ENCODE measurements around the gene GNE. TPM values are rescaled to one million over a fixed set of nuclear protein-coding genes. Genes with fewer than 3 reads are reported as not detected.

Gene GNE
- total and polyA plus RNA-seq, 2 of the 13 experiments (the other 11 are each of a cell fraction or from before 2014, with no cell fraction given): 16.1 to 24.1 TPM

DNA sequence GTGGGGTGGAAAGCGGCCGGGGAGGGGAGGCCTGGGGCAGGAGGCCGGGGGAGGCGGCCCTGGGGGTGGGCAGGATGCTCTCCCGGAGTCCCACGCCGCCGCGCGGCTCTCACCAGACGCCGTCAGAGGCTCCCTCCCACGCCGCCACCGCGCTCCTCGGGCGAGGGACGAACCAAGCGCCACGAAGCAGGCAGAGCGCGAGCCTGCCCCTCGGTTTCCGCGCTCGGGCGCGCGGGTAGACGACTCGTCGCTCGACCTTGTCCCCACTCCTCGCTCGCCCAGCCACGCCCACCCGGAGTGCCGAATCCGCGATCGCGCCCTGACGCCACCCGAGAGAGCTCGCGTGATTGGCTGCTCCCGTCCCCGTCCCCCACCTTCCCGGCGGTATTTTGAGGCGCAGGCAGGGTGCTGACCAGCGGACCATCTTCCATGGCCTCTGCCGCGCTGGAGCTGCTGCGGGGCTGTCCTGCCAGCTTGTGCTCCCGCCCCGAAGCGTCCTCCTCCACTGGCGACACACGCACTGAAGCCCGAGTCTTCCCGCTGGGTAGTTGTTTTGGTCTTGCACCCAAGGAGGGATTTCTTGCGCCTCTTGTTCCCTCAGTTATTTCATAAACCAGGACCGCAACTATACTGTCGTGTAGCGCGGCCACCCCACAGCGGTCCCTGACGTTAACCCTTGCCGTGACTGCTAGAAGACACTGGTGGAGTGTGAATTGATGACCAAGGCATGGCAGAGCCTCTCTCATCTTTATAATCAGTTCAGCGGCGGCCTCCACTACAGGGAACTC is at the start of gene GNE (continued):
- no peak for TF ChIP-seq USF2 (IDR thresholded peaks at IDR 0.05; ENCODE audit: low read depth, low read length)
- TF ChIP-seq USF2 (CRISPR knock-in tag; IDR thresholded peaks at IDR 0.05; ENCODE audit: borderline replicate concordance): peak; percentile 10; the same call in 1 of the 2 replicates
- TF ChIP-seq ZNF761 (CRISPR knock-in tag; conservative IDR thresholded peaks at IDR 0.05): no peak
- TF ChIP-seq ZNF782 (CRISPR knock-in tag; IDR thresholded peaks at IDR 0.05; ENCODE audit: borderline replicate concordance): no peak; the same call in 1 of the 2 replicates
- no peak; the same call in none of the 2 replicates for TF ChIP-seq SRY (CRISPR knock-in tag; IDR thresholded peaks at IDR 0.05)
- TF ChIP-seq RERE (CRISPR knock-in tag; IDR thresholded peaks at IDR 0.05; ENCODE audit: low read depth): no peak
- TF ChIP-seq ZNF746 (CRISPR knock-in tag; IDR thresholded peaks at IDR 0.05): no peak
- no peak for TF ChIP-seq ZNF562 (CRISPR knock-in tag; IDR thresholded peaks at IDR 0.05; ENCODE audit: borderline replicate concordance)
- TF ChIP-seq ZNF781 (CRISPR knock-in tag; IDR thresholded peaks at IDR 0.05; ENCODE audit: borderline replicate concordance, not compliant biosample characterization): peak; percentile 73
- TF ChIP-seq MEIS1 (CRISPR knock-in tag; IDR thresholded peaks at IDR 0.05; ENCODE audit: borderline replicate concordance): peak; percentile 20; the same call in 1 of the 2 replicates
- peak; percentile 53; the same call in 1 of the 2 replicates for TF ChIP-seq NCOA2 (CRISPR knock-in tag; IDR thresholded peaks at IDR 0.05)
- peak; percentile 92 for TF ChIP-seq IKZF4 (CRISPR knock-in tag; IDR thresholded peaks at IDR 0.05; ENCODE audit: borderline replicate concordance, low read depth, not compliant biosample characterization)
- 0 out of 2 replicates have a peak, but pooled peaks have one; percentile 58 for TF ChIP-seq DNMT3B (CRISPR knock-in tag; conservative IDR thresholded peaks at IDR 0.05)
- no peak for TF ChIP-seq CERS6 (CRISPR knock-in tag; IDR thresholded peaks at IDR 0.05)
- TF ChIP-seq FOXO1 (CRISPR knock-in tag; IDR thresholded peaks at IDR 0.05): no peak
- no peak; the same call in 1 of the 2 replicates for TF ChIP-seq AHR (CRISPR knock-in tag; IDR thresholded peaks at IDR 0.05)
- TF ChIP-seq ZBTB37 (CRISPR knock-in tag; IDR thresholded peaks at IDR 0.05): 0 out of 2 replicates have a peak, but pooled peaks have one; percentile 30
